ENCODE data around the gene PRC1.

The PRC1 gene

DNA sequence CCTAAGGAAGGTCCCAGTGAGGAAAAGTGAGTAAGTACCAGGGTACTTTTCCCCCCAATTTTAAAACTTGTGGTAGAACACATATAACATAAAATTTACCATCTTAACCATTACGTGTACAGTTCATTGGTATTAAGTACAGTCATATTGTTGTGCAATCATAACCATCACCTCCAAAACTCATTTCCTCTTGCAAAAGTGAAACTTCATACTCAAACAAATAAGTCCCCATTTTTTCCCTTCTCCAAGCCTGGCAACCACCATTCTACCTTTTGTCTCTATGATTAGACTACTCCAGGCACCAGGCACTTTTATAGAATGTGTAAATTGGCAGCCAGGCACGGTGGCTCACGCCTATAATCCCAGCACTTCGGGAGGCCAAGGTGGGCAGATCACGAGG lies 12.2 kb downstream of the PRC1 start:
- TF ChIP-seq, protein P1, sequence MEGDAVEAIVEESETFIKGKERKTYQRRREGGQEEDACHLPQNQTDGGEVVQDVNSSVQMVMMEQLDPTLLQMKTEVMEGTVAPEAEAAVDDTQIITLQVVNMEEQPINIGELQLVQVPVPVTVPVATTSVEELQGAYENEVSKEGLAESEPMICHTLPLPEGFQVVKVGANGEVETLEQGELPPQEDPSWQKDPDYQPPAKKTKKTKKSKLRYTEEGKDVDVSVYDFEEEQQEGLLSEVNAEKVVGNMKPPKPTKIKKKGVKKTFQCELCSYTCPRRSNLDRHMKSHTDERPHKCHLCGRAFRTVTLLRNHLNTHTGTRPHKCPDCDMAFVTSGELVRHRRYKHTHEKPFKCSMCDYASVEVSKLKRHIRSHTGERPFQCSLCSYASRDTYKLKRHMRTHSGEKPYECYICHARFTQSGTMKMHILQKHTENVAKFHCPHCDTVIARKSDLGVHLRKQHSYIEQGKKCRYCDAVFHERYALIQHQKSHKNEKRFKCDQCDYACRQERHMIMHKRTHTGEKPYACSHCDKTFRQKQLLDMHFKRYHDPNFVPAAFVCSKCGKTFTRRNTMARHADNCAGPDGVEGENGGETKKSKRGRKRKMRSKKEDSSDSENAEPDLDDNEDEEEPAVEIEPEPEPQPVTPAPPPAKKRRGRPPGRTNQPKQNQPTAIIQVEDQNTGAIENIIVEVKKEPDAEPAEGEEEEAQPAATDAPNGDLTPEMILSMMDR (IDR thresholded peaks at IDR 0.05; ENCODE audit: borderline replicate concordance, control extremely low read depth, extremely low read depth, insufficient read depth, missing control alignments): no peak
- DNase-seq (ENCODE audit: low spot score): no peak
- in situ Hi-C loops (cut with MboI; ENCODE audit: low sequenced_read_pairs, unreplicated experiment): no loop called here

GRCh38 chr15:90981681-90982080 lies 12.7 kb downstream of the PRC1 start:
- in situ Hi-C loops (cut with MboI; ENCODE audit: low sequenced_read_pairs, unreplicated experiment): no loop called here
- DNase-seq (ENCODE audit: low spot score): peak; percentile 40
- TF ChIP-seq, protein P1 (IDR thresholded peaks at IDR 0.05; ENCODE audit: borderline replicate concordance, control extremely low read depth, extremely low read depth, insufficient read depth, missing control alignments): no peak

GRCh38 chr15:90979582-90979981 lies 14.8 kb downstream of the PRC1 start:
- in situ Hi-C loops (cut with MboI; ENCODE audit: low sequenced_read_pairs, unreplicated experiment): no loop called here
- DNase-seq (ENCODE audit: low spot score): no peak
- TF ChIP-seq, protein P1 (IDR thresholded peaks at IDR 0.05; ENCODE audit: borderline replicate concordance, control extremely low read depth, extremely low read depth, insufficient read depth, missing control alignments): no peak

DNA sequence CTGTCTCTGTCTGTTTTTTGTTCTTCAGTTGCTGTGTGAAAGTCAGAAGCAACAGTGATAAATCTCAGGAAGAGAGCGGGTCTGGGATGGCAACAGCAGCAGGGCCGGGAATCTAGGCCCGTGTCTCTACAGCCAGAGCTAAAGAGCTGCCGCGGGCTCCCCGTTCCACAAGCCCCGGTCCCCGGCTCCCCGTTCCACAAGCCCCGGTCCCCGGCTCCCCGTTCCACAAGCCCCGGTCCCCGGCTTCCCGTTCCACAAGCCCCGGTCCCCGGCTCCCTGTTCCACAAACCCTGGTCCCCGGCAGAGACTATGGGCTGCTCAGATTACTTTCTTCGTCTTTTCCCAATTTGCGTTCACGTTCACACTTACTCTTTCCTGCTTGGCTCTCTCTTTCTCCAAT lies 20.1 kb downstream of the PRC1 start:
- in situ Hi-C loops (cut with MboI; ENCODE audit: low sequenced_read_pairs, unreplicated experiment): no loop called here
- DNase-seq (ENCODE audit: low spot score): no peak
- TF ChIP-seq, protein P1 (IDR thresholded peaks at IDR 0.05; ENCODE audit: borderline replicate concordance, control extremely low read depth, extremely low read depth, insufficient read depth, missing control alignments): no peak

- no peak for DNase-seq (ENCODE audit: low spot score)
- TF ChIP-seq, protein P1 (IDR thresholded peaks at IDR 0.05; ENCODE audit: borderline replicate concordance, control extremely low read depth, extremely low read depth, insufficient read depth, missing control alignments): no peak
- in situ Hi-C loops (cut with MboI; ENCODE audit: low sequenced_read_pairs, unreplicated experiment): no loop called here
Observed at GRCh38 chr15:90972133-90972532, 22.2 kb downstream of the PRC1 start.

DNA sequence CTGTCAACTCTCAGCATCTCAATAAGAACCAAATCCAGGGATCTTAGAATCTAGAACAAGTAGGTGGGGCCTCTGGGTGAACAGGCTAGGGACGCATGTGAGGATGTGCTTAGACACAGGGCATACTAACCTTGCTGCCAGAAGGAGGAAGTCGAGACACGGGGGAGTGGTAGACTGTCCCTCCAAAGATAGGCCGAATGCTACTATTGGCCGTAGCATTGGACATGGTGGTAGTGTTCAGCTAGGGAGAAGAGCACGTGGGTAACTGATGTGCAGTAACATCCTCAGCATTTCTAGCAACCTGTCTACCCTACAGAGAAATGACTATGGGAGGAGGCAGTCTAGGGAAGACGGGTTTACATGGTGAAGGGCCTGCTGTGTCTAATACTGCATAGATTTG lies 24.1 kb downstream of the PRC1 start:
- TF ChIP-seq, protein P1 (IDR thresholded peaks at IDR 0.05; ENCODE audit: borderline replicate concordance, control extremely low read depth, extremely low read depth, insufficient read depth, missing control alignments): no peak
- DNase-seq (ENCODE audit: low spot score): no peak
- in situ Hi-C loops (cut with MboI; ENCODE audit: low sequenced_read_pairs, unreplicated experiment): no loop called here

GRCh38 chr15:90968434-90968833 lies 25.9 kb downstream of the PRC1 start:
- TF ChIP-seq, protein P1 (IDR thresholded peaks at IDR 0.05; ENCODE audit: borderline replicate concordance, control extremely low read depth, extremely low read depth, insufficient read depth, missing control alignments): no peak
- DNase-seq (ENCODE audit: low spot score): no peak
- in situ Hi-C loops (cut with MboI; ENCODE audit: low sequenced_read_pairs, unreplicated experiment): no loop called here
